NB4 (cell line): ENCODE results near the gene GGT5.
"Not testable (repeated sequence)": the region's sequence is repeated elsewhere in the genome, so short reads cannot be mapped to it uniquely, and the experiment has no call there.

Experiments
- CTCF ChIP-seq: IDR thresholded peaks from one replicate; pipeline ENCODE4 v1.5.1; 2012; ENCODE audit warnings: low read depth, low read length
- MYC ChIP-seq: IDR thresholded peaks from 2 replicates; pipeline ENCODE4 v1.6.1; 2011; ENCODE audit warnings: low read depth, low read length

- not testable (repeated sequence) for TF ChIP-seq MYC, CTCF
Observed at GRCh38 chr22:24245584-24246561, 991 bp upstream of the GGT5 start.
